ACC112 (cell line): Measurements from ENCODE around the gene PDX1.

Source experiments
- H2AFZ ChIP-seq: fragments of 200-600 bp; sonication (generic); one replicate; pipeline ENCODE4 v1.6.0; 2017; ENCODE audit warnings: antibody characterized with exemption, low read length; ENCODE audit not compliant: unreplicated experiment
- H3K27ac ChIP-seq: fragments of 200-600 bp; sonication (generic); 2 replicates; pipeline ENCODE4 v1.5.1; 2014; ENCODE audit warnings: low read depth, mild to moderate bottlenecking, antibody characterized with exemption, low read length, moderate library complexity
- H3K27me3 ChIP-seq: fragments of 200-600 bp; sonication (generic); 2 replicates; pipeline ENCODE4 v1.6.1; 2014; ENCODE audit warnings: mild to moderate bottlenecking, antibody characterized with exemption, low read length, moderate library complexity, mixed read lengths; ENCODE audit not compliant: insufficient read depth
- H3K36me3 ChIP-seq: fragments of 200-600 bp; sonication (generic); 2 replicates; pipeline ENCODE4 v1.6.1; 2016; ENCODE audit warnings: mild to moderate bottlenecking, antibody characterized with exemption, low read length, moderate library complexity, mixed read lengths; ENCODE audit not compliant: insufficient read depth
- H3K4me1 ChIP-seq: fragments of 200-600 bp; sonication (generic); one replicate; pipeline ENCODE4 v1.6.1; 2016; ENCODE audit warnings: low read length, mixed read lengths; ENCODE audit not compliant: insufficient read depth, unreplicated experiment, control insufficient read depth
- H3K4me3 ChIP-seq: fragments of 200-600 bp; sonication (generic); 2 replicates; pipeline ENCODE4 v1.5.1; 2014; ENCODE audit warnings: mild to moderate bottlenecking, low read depth, low read length
- H3K79me2 ChIP-seq: fragments of 200-600 bp; sonication (generic); one replicate; pipeline ENCODE4 v1.6.0; 2016; ENCODE audit warnings: low read length; ENCODE audit not compliant: control insufficient read depth, unreplicated experiment, insufficient read depth

PDX1 gene

GRCh38 chr13:27915301-27916207 lies 4.2 kb upstream of the PDX1 start:
- Histone ChIP-seq H3K27me3 (peaks cover 90% of the 10 kb centered on the region), H3K4me3 (no peak overlapping the region), H2AFZ (no peak overlapping the region), H3K79me2 (no peaks in the 10 kb centered on the region), H3K27ac (no peak overlapping the region), H3K4me1 (no peaks in the 10 kb centered on the region), H3K36me3 (no peaks in the 10 kb centered on the region)

GRCh38 chr13:27917121-27917947 lies 2.5 kb upstream of the PDX1 start:
- H3K79me2 ChIP-seq = no peaks in the 10 kb centered on the region
- no peaks in the 10 kb centered on the region for H3K36me3 ChIP-seq
- no peak overlapping the region for H2AFZ ChIP-seq
- H3K27ac ChIP-seq = no peak overlapping the region
- H3K4me3 ChIP-seq = no peak overlapping the region
- peaks cover 95% of the 10 kb centered on the region for H3K27me3 ChIP-seq
- no peaks in the 10 kb centered on the region for H3K4me1 ChIP-seq

GRCh38 chr13:27918041-27918917 lies 1.5 kb upstream of the PDX1 start:
- no peaks in the 10 kb centered on the region for H3K4me1 ChIP-seq
- H3K4me3 ChIP-seq = no peak overlapping the region
- H3K36me3 ChIP-seq = no peaks in the 10 kb centered on the region
- no peaks in the 10 kb centered on the region for H3K79me2 ChIP-seq
- no peak overlapping the region for H2AFZ ChIP-seq
- H3K27me3 ChIP-seq = peaks cover 96% of the 10 kb centered on the region
- no peak overlapping the region for H3K27ac ChIP-seq

DNA sequence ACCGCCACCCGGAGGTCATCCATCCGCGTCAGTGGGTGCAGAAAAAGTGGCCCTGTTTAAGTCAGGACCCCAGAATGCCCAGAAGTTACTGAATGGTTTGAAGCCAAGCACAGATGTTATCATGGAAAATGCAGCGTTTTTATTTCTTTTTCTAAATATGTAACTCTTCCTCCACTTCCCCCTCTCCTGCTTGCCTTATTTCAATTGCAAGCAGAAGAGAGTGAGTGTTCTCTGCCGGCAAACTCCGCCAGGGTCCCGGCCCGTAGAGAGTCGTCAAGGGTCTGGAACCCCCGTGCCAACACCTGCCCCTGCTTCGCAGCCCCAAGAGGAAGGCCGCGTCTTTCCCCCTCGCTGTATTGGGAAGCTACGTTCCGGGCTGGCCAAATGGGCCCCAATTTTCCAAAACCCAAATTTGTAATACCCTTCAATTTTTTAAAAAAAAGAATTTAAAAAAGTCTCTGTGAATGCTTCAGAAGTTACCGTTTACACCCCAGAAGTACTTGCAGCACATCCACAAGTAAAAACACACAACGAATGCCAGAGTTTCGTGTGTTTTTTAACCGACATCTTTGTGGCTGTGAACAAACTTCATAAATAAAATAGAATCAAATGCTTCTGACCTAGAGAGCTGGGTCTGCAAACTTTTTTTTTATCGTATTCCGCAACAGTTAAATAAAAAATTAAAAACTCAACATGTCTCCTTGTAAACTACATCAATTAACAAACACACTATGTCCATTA lies 712 bp upstream of the PDX1 start:
- no peak overlapping the region for H2AFZ ChIP-seq
- peaks cover 96% of the 10 kb centered on the region for H3K27me3 ChIP-seq

DNA sequence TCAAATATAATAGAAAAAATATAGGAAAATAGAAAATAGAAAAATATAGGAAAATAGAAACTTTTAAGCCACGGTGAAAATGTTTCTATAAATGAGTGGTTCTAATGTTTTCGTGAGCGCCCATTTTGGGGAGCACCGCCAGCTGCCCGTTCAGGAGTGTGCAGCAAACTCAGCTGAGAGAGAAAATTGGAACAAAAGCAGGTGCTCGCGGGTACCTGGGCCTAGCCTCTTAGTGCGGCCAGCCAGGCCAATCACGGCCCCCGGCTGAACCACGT lies 204 bp upstream of the PDX1 start:
- no peak overlapping the region for H3K4me3 ChIP-seq
- no peak overlapping the region for H2AFZ ChIP-seq
- H3K4me1 ChIP-seq = no peaks in the 10 kb centered on the region
- H3K27me3 ChIP-seq = peaks cover 98% of the 10 kb centered on the region
- no peaks in the 10 kb centered on the region for H3K79me2 ChIP-seq
- H3K36me3 ChIP-seq = no peaks in the 10 kb centered on the region
- no peak overlapping the region for H3K27ac ChIP-seq

More for the DNA sequence above, 712 bp upstream of the PDX1 start:
- Histone ChIP-seq H3K27ac (no peak overlapping the region), H3K4me1 (no peaks in the 10 kb centered on the region), H3K79me2 (no peaks in the 10 kb centered on the region), H3K4me3 (no peak overlapping the region), H3K36me3 (no peaks in the 10 kb centered on the region)

- Histone ChIP-seq H3K27ac (no peak overlapping the region), H3K36me3 (no peaks in the 10 kb centered on the region), H3K4me3 (peak overlapping the region; percentile 33), H3K4me1 (no peaks in the 10 kb centered on the region), H3K27me3 (peaks cover 100% of the 10 kb centered on the region), H3K79me2 (no peaks in the 10 kb centered on the region), H2AFZ (no peak overlapping the region)
Observed at GRCh38 chr13:27920677-27921420, 1.0 kb downstream of the PDX1 start.

GRCh38 chr13:27921421-27921960 lies 1.7 kb downstream of the PDX1 start:
- no peak overlapping the region for H3K27ac ChIP-seq
- peaks cover 100% of the 10 kb centered on the region for H3K27me3 ChIP-seq
- H3K36me3 ChIP-seq = no peaks in the 10 kb centered on the region
- H3K4me3 ChIP-seq = peak overlapping the region; percentile 33
- H2AFZ ChIP-seq = no peak overlapping the region
- H3K4me1 ChIP-seq = no peaks in the 10 kb centered on the region
- H3K79me2 ChIP-seq = no peaks in the 10 kb centered on the region

- Histone ChIP-seq H3K4me1 (no peaks in the 10 kb centered on the region), H3K79me2 (no peaks in the 10 kb centered on the region), H3K27me3 (peaks cover 100% of the 10 kb centered on the region), H3K4me3 (no peak overlapping the region), H2AFZ (no peak overlapping the region), H3K36me3 (no peaks in the 10 kb centered on the region), H3K27ac (no peak overlapping the region)
Observed at GRCh38 chr13:27921961-27922882, 2.4 kb downstream of the PDX1 start.
